ENCODE results near the gene NR1H3.

- no peak for TF ChIP-seq CTCF (IDR thresholded peaks at IDR 0.05)
- no peak for TF ChIP-seq POLR2A (IDR thresholded peaks at IDR 0.05)
Measured at GRCh38 chr11:47245611-47246357, 12.0 kb upstream of the NR1H3 start.

All from right lobe of liver (tissue), 4 donors.